Pons (tissue), 1 donor: ENCODE results near the gene GPC6.
A peak's percentile ranks its signal among the peaks of the same experiment; 100 is the strongest.

Source experiments
- DNase-seq: peaks from one replicate; pipeline ENCODE4 v3.0.0-alpha.2; 2016; ENCODE audit warnings: low spot score

The GPC6 gene

DNA sequence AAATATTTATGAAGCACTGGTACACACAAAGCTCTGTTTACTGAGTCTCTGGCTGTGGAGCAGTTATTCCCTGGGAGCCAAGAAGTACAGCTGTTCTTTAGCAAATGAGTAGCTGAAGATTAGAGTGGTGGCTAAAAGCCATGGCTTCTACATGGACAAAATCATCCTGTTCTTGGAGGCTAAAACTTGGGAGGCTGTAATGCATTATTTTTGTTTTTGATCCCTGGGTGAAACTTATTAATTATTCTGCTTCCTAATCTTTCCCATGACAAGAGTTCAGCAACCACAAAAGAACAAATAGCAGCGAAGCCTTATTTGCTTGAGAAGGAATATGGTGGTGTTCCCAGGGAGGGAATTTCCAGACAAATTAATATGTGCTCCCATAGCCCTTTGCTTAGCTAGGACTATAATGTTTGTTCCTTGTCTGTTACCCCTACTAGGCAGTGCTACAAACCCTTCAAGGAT lies 1143.4 kb downstream of the GPC6 start:
- peak; percentile 54 for DNase-seq

DNA sequence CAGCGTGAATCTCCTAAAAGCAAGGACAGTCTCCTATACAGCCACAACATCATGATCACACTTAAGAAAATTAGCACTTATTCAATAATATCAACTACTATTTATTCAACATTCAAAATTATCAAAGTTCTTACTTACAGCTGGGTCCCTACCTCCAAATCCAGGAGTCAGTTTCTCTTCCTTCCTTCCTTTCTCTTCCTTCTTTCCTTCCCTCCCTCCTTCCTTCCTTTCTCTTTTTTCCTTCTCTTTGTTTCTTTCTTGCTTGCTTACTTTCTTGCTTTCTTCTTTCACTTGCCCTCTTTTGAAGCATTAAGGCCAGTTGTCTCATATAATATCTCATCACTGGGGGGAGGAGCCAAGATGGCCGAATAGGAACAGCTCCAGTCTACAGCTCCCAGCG lies 1145.2 kb downstream of the GPC6 start:
- DNase-seq: no peak

DNA sequence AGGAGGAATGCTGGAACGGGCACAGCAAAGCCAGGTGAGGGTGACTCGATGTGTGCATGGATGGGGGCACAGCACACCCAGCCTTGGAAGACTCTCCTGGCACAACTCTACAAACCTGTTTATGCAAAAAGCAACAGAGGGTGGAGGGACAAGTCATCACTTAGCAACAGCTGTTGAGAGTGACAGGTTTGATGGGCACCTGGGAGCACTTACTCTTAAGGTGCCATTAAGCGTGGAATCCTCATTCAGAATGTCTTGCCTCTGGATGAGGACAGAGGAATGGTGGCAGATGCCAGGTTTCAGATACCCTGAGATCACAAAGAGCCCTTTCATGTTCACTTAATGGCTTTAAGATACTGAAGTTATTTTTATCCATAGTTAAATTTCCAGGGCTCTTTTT lies 1155.9 kb downstream of the GPC6 start:
- no peak for DNase-seq

DNA sequence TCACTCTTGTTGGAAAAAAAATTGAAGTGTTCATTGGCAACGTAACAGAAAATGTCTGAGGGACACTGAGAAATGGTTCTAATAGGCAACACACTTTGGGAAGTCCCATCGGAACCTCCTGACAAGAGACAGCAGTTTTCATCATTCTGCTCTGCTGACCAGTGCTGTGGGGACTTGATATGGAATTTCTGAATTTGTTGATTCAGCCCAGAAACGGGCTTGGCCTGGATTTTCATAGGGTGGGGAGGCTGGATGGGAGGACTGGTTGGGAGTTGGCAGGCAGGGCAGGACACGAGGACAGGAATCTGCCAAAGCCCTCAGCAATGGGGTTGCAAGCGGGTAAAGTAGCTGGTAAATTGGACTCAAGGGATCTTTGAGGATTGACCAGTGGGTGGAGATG lies 1156.4 kb downstream of the GPC6 start:
- no peak for DNase-seq

DNA sequence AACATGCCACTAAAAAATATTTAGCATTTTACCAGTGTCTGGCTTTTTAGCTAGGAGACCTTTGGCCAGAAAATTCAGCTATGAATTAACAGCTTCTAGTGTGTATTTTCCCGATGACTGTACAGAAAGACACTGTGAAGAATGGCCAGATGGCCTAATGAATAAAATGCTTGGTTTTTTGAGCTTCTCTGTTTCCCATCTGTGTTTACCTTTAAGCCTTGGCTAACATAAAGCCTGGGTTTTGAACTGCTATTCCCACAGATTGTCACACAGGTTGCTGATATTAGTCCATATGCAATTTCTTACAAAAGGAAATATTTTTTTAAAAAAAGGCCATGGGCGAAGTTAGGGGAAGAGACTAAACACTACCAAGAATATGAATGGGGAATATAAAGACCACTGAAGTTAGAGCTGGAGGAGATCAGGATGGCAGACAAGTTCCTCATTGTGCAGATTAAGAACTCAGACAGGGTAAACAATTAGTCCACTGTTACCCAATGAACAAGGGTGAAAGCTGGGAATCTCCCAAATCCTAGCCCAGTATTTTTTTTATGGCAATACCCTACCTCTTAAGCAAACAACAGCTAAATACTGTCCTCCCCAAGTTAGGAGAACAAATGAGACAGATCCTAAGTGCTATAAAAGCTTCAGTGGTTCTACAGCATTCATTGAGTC lies 1157.8 kb downstream of the GPC6 start:
- DNase-seq: peak; percentile 51

DNA sequence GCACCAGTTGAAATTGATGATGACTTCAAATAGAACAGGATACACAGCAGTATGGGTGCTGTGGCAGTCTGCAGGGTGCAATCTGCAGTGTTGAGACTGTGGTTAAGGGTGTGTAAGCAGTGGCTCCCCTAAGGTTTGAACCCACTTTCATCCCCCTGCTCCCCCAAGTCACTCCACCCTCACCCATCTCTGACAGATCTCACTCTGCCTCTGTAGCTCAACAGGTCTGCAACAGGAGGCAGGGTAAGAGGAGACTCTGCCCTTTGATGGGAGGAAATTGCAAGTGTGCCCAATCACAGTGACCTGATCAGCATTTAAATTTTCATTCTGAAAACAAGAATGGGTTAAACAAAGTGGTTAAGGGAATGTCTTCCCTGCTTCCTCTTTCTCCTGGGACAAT lies 1160.4 kb downstream of the GPC6 start:
- no peak for DNase-seq

DNA sequence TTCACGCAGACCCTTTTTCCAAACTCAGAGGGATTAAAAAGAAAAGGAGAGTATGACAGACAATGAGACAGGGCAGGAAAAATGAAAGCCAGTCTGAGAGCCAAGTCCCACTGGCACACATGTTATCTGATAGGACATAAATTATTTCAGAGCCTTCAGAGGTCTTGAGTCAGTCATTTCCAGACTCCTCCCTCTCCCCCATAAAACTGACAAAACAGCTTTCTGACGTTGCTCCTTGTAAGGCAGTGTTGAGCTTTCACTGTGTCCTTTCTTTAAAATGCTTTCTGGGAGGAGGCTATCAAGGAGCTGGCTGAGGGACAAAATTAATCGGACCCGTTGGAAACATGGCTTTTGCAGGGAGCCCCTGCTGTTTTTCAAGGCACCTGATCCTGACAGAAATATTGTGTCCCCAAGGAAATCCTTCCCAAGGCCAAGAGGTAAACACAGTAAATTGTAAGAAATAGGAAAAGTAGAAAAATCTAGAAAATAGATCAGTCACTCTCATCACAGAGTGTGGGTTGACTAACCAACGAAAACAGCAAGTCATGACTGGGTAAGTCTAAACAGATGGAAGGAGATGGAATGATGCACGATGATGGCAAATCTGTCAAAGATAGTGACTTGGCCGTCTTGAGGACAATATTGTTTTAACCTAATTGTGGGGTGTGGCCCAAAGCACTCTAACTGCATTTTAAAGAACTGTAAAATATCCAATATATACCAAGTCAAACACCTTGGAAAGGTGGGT lies 1163.2 kb downstream of the GPC6 start:
- no peak for DNase-seq

DNA sequence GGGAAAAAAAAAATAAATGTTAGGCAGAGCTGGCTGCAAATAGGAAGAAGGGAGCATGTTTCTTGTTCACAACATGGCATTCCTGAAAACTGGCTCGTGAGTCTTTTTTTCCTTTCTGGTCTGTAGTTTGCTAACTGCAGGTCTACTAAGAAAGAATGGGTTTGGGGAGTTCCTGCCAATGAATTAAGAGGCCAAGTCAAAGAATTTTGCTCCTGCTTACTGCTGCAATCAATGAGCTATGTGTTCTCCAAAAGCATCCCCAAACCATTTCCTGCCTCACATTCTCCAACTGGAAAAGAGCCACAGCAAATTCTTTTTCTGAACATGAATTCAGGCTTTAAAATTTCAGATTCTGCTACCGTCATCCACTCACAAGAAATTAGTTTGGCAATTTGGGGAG lies 1164.3 kb downstream of the GPC6 start:
- peak; percentile 25 for DNase-seq

DNA sequence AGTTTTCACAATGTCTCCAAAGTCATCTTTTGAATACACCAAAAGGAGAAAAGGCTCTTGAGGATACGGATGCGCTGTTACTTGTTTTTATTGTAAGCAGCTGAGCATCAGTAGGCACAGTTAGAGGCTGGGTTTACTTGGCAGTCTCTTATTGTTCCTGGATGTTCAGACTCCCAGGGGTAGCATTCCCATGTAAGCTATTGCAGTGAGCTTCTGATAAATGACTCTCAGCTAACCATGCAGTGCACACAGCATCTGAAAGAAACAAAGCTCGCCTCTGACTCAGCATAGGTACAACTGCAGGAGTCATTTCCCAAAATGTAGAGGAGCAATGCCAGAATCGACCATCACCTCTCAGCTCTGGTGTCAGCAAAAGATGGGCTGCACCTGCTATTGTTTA lies 1168.1 kb downstream of the GPC6 start:
- DNase-seq: peak; percentile 15

DNA sequence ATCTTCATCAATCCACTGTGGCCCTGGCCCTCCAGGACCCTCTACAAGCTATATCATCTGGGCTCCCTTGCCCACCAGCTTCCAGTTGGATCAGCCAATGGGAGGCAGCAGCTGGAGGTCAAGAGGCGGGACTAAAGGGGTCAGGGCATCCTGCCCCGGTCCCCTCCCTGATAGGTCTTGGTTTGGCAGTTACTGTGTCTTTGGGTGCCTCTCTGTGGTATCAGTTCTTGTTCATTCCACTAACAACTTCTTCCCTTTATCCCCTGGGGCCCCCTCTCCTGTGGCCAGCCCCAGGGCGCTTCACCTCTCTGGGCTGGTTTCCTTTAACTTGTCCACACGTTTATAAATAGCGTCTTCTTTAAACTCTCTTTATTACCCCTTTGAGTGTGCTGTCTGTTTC lies 1169.3 kb downstream of the GPC6 start:
- DNase-seq: no peak

DNA sequence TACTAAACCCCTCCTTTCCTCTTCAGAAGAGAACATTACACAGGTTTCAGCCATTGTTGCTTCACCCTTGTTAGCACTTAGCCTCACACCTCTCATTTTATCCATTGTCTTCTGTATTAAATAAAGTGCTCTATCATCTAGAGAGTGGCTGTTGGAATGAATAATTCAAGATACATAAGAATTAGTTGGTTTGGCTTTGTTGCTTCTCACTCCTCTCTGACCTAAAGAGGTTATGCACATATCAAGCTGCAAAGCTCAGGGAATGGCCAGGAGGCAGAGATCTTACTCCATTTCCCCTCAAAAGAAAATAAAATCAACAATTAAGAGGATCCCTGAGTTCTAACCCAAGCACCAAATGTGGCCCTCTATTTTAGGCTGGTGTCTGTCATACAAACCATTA lies 1173.2 kb downstream of the GPC6 start:
- DNase-seq: no peak

DNA sequence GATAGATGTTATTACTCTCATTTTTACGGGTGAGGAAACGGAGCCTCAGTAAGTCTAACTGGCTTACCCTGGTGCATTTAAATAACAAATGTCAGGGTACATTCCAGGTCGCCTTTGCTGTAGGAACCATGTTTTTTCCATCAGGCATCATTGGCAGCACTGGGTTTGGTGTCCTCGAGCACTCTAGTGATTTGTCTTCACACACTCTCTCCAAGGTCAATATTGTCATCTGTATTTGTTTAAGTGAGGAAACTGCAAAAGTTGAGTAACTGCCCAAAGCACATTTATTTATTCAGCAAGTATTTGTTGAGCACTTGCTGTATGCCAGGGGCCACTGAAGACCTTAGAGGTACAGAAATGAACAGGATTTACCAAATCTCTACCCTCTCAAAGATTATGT lies 1174.3 kb downstream of the GPC6 start:
- no peak for DNase-seq

DNA sequence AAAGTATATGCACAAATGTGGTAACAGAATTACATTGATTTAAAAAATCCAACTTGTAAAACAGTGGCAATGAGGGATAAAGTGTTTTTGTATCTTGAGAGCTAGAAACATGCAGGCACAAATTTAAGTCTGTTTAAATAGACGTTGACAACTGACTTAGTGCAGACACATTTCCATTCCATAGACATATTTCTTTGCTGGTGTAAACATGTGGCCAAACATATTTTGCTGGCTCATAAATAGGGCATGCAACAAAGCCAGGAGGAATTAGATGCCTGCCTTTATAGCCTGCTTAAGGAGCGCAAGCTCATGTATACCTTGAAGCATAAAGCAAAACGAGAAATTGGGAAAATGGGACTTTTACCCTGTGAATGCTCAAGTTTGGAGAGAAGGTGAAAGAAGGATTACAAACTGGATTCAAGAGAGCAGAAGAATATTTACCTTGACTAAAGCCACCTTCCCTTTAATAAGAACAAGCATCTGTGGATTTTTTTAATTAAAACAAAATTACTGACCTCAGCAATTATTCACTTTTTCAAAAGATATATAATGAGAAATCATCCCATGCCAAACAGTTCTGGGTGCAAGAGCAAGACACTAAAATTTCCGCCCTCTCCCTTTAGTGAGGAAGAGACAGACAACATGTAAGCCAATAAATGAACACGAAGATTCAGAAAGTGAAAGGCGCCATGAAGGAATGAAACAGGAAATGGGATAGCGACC lies 1181.9 kb downstream of the GPC6 start:
- DNase-seq: no peak

DNA sequence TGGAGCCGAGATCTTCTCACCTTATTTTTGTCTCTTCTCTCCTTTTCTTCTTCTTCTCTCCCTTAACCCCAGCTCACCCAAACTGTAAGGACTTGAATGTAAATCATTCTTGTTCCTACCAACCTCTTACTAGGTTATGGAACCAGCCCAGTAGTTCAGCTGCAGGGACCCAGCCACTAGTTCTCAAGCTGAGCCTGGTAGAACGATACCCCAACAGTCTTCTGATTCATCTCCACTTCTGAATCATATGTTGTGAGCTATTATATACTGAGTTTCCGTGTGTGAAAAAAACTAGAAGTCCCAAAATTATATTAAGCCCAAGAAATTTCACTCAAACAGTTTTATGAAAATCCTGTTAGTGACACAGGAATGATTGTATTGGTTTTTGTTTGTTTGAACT lies 1185.1 kb downstream of the GPC6 start:
- DNase-seq: no peak

DNA sequence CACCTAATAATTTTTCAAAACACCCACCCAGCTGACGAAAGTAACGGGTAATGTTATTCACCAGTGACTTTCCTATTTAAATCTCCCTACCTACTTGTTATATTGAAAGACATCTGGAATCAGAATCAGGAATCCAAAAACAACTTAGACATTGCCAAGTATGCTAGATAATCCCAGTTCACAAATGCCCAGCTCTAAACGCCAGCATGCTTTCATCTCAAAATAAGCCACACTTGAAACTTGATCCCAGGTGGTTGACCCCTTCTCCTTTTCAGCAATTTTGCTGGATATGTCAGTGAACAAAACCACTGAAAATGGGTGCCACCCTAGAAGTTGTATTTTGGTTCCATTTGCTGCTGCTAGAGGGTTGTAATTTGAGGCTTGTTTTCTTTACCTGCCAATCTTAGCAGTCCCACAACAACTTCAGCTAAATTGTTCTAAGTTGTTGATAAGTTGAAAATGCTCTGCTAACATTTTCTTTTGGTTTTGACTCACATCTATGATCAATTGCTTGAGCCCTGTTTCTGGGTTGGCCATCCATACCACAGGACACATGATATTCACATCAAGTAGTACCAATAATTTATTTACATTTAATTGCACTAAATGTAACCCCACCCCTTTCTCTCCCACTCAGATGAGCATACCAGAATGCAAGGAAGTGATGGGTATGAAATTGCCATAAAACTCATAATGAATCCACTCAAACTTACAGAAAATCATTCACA lies 1186.4 kb downstream of the GPC6 start:
- DNase-seq: no peak

DNA sequence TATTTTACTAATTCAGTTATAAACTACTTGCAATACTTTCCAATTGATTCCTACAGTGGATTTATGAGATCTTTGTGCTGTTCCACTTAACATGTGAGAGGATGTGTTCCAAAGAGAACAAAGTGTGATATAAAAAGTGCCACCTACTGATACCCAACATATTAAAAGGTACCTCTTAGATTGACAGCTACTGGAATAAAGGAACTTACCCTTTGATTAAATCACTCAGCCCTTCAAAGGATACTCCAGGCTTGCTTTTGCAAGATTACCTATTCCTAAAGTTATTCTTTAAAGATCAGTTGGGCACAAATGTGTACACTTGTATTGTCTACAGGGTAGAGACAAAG lies 1187.0 kb downstream of the GPC6 start:
- DNase-seq: no peak

DNA sequence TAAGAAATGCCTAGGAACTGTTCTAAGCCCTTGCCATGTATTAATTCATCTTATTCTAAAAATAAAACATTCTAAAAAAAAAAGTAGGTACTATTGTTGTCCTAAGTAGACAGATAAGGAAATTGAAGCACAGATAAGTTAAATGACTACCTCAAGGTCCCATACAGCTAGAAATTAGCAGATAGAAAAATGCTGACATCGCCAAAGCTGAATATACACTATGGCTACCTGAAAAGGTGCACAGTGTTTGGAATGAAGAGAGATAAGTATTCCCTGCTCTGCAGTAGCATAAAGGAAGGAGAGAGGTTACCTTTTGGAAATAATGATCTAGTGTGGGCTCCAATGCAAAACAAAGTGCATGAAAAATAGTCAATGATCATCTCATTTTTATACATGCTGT lies 1187.5 kb downstream of the GPC6 start:
- no peak for DNase-seq

DNA sequence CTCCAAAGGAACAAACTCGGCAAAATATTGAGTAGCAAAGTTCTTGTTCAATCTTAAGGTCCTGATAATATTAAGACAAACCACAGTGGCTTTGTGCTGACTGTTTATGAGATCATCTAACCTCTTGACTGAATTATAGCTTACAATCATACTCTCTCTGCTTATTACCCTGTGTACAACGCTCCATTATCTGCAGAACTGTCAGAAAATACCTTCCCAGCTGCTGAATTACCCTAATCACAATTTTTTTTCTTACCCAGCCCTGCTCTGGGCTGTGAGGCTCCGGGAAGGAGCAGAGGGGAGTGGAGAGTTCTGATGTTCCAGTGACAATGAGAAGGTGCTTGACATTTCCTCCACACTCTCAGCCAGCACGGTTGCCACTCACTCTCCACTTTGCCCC lies 1188.1 kb downstream of the GPC6 start:
- DNase-seq: no peak

DNA sequence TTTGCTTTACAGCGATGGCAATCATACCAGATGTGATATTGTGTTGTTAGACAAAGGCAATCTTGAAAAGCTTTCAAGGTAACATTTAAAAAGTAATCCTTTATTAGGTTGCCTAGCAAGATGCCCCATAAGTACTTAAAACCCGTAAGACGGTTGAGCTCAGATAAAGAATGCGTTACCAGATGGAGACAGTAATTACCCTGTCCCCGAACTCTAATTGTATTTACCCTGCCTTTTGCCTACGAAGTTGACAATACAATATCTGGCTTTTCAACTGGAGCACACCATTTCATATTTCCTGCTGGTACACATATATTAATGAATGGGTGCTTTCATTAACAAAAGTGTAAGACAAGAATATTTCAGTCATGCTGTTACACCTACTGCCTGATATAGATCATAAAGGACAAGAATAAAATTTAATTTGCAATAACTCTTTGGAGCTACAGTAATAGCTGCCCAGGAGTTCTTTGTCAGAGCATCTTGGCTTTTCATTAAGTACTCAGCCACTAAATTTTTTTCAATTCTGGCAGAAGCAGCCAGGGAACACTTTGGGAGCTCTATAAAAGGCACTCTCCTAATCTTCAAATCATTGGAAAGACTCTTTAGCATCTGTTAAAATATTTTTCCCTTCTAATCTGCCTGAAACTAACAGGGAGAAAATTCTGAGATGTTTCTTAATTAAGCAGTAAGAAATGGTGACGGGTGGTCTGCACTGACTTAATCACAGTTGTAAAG lies 1189.1 kb downstream of the GPC6 start:
- no peak for DNase-seq

DNA sequence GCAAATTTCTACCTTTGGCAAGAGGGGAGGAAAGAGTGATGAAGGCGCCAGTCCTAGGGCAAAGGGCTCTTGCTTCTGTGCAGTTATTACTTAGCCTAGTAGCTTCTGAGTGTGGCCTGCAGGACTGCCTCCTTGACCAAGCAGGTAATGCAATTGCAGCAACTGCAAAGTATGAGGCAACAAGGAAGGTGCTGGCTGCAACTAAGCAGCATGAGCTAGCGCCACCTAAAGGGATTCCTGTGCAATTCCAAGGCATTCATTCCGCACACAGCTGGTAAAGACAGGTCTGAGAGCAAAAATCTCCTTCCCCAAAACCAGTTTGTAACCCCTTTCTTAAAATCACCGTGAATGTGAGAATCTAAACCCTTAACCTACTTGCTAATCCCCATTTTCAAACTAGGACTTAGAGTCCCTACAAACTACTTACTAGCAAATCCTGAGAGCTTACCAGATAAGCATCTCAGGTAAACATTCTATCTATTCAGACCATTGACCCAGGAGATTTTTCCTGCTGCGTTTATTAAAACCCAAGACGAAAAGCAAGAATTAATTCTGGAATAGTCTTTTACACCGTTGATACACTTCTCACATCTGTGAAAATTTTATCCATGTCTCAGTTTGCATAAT lies 1190.0 kb downstream of the GPC6 start:
- no peak for DNase-seq

DNA sequence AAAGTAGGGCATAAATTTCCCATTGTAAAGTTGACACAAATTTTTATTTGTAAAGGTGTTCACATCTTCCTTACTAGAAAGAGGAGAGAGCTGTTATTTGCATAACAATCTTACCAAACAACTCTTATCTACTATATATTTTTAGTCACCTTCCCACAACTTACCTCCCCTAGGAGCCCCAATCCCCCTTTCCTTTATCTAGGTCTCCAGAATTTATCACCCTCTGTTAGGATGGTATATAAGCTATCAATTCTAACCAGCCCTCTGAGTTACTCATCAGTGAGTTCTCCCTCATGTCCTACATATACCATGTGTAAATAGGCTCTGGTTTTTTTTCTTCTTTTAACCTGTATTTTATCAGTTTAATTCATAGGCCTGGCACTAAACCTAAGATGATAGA lies 1190.7 kb downstream of the GPC6 start:
- no peak for DNase-seq
